Esophagus squamous epithelium (tissue), 5 donors: ENCODE results near the gene GOLGA5. TPM values are rescaled to one million over a fixed set of nuclear protein-coding genes. Genes with fewer than 3 reads are reported as not detected.

ENCODE experiments used
- DNase-seq: peaks from one replicate; lab custom pipeline; 2025; lab: John Stamatoyannopoulos, UW
- H3K27ac ChIP-seq, 4 donors: fragments of 200-600 bp; sonication (generic); one replicate each; pipeline ENCODE4 v1.5.1; 2016 to 2019; ENCODE audit warnings: mild to moderate bottlenecking in 1 of 4
- H3K27me3 ChIP-seq, 4 donors: fragments of 200-600 bp; sonication (generic); 1 replicate in 3 of 4; 2 replicates in 1 of 4; pipeline versions ENCODE4 v1.5.1 to v1.6.0; 2017 to 2021; ENCODE audit warnings: antibody characterized with exemption in 1 of 4
- H3K36me3 ChIP-seq, 3 donors: fragments of 200-600 bp; sonication (generic); one replicate each; pipeline ENCODE4 v1.5.1; 2016 to 2019
- H3K4me1 ChIP-seq, 3 donors: fragments of 200-600 bp; sonication (generic); one replicate each; pipeline ENCODE4 v1.5.1; 2017 to 2019
- H3K4me3 ChIP-seq, 4 donors: fragments of 200-600 bp; sonication (generic); 1 replicate in 3 of 4; 2 replicates in 1 of 4; pipeline ENCODE4 v1.5.1; 2016 to 2019; ENCODE audit warnings: mild to moderate bottlenecking in 2 of 4, moderate library complexity in 1 of 4
- H3K9me3 ChIP-seq, 3 donors: fragments of 200-600 bp; sonication (generic); one replicate each; pipeline ENCODE4 v1.5.1; 2016 to 2019
- POLR2A ChIP-seq, 4 donors: fragments of 450-650 bp; IDR thresholded peaks; one replicate each; pipeline ENCODE4 v1.6.1; 2017; ENCODE audit warnings: antibody characterized with exemption in 4 of 4, mild to moderate bottlenecking in 4 of 4, moderate library complexity in 3 of 4
- WGBS, 2 donors: methylation state at CpG; one replicate each; pipeline ENCODE4 v1.1.5; 2018; 5-methylcytosine and 5-hydroxymethylcytosine counted together
- intact Hi-C: fragments of 100-400 bp; cut with DNase I; formaldehyde crosslinking; loops from one replicate; pipeline ENCODE4 v1.15.0; 2022
- total RNA-seq, 4 donors: library from RNA; depleted of rRNA; stranded (reverse); fragments of >200 nt; gene quantifications; one replicate each; pipeline ENCODE4 v1.1.0, GENCODE V29; 2016
- TF ChIP-seq, protein P1 (sequence below), 6 experiments: fragments of 450-650 bp in 4 of 6; fragments of 200-600 bp in 2 of 6; sonication (generic) in 2 of 6; IDR thresholded peaks; one replicate each; pipeline ENCODE4 v1.5.1; 2016 to 2019; ENCODE audit warnings: antibody characterized with exemption in 6 of 6, mild to moderate bottlenecking in 4 of 6, moderate library complexity in 4 of 6
- donor health status: DM: yes; HTN: yes; CAD: no.

GOLGA5 gene
- total RNA-seq, 4 donors from 2014 or later, result 23.2 to 37.2 (median 31.7) TPM

DNA sequence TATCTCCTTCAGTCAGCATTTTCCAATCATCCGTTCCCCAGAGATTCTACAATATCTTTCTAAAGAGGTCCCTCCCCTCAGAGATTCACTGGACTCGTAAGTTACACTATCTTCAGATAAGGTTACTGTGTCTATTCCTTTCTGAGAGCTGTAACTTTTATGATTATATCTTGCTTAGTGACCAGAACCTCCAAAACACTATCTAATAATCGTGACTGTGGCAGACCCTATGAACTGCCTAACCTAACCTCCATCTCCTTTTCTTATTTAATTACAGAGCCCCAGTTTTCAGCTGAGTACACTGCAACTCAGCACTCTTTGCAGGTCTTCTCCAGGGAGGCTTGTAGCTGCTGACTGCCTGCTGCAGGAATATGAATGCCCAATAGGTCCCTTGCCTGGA is 90.3 kb downstream of the GOLGA5 start:
- H3K27me3 ChIP-seq, result peaks cover 0 to 58% (median 0%) of the 10 kb centered on the region in 4 donors
- 55 to 69% methylated on average over 3 of the region's 3 CpGs for whole genome bisulfite sequencing, 2 donors
- H3K9me3 ChIP-seq, result no peaks in the 10 kb centered on the region
- H3K36me3 ChIP-seq, result no peaks in the 10 kb centered on the region
- H3K4me3 ChIP-seq, result no peak overlapping the region
- TF ChIP-seq POLR2A (IDR thresholded peaks at IDR 0.05), result no peak
- TF ChIP-seq, protein P1, sequence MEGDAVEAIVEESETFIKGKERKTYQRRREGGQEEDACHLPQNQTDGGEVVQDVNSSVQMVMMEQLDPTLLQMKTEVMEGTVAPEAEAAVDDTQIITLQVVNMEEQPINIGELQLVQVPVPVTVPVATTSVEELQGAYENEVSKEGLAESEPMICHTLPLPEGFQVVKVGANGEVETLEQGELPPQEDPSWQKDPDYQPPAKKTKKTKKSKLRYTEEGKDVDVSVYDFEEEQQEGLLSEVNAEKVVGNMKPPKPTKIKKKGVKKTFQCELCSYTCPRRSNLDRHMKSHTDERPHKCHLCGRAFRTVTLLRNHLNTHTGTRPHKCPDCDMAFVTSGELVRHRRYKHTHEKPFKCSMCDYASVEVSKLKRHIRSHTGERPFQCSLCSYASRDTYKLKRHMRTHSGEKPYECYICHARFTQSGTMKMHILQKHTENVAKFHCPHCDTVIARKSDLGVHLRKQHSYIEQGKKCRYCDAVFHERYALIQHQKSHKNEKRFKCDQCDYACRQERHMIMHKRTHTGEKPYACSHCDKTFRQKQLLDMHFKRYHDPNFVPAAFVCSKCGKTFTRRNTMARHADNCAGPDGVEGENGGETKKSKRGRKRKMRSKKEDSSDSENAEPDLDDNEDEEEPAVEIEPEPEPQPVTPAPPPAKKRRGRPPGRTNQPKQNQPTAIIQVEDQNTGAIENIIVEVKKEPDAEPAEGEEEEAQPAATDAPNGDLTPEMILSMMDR (IDR thresholded peaks at IDR 0.05), result no peak
- intact Hi-C loops, result no loop called here
- no peak overlapping the region for H3K27ac ChIP-seq
- H3K4me1 ChIP-seq, result peaks cover 0 to 8% (median 0%) of the 10 kb centered on the region in 3 donors
- no peak for DNase-seq

DNA sequence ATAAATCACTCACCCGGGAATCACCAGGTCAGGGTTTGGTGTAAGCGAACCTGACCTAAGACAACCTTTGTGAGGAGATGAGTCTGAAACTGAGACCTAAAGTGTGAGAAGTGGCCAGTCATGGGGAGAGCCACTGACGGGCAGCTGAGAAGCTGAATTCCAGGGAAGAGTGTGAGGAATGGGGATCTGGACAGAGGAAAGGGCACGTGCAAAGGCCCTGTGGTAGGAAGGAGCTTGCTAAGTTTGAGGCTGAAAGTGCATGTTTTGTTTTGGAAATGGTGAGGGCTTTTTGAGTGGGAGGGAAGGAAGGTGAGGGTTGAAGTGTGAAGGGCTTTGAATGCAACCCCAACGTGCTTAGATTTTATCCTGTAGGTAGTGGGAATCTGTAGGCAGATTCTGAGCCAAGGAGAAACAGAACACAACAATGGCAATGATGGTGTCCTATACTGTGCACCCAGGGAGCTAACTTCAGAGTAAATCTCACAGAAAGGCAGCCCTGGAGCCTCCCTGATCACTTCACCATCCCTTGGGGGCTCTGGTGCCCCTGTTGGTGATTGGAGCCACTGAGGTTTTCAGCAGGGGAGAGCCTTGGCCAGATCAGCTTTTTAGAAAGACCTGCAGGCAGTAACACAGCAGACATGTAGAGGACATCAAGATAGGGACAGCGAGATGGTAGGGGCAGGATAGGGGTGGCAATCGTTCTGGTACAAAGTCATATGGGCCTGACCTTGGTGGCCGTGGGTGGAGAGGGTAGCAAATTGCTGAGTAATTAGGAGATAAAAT is 91.4 kb downstream of the GOLGA5 start:
- no peaks in the 10 kb centered on the region for H3K9me3 ChIP-seq
- peaks cover 0 to 48% (median 0%) of the 10 kb centered on the region in 4 donors for H3K27me3 ChIP-seq
- no peaks in the 10 kb centered on the region for H3K36me3 ChIP-seq
- WGBS, 2 donors, result 62 to 66% methylated on average over 7 to 8 of the region's 8 CpGs
- no peak overlapping the region for H3K4me3 ChIP-seq
- intact Hi-C loops, result no loop called here
- H3K27ac ChIP-seq, result no peak overlapping the region
- TF ChIP-seq POLR2A (IDR thresholded peaks at IDR 0.05), result no peak
- TF ChIP-seq, protein P1 (IDR thresholded peaks at IDR 0.05), result no peak
- H3K4me1 ChIP-seq, result peaks cover 0 to 7% (median 0%) of the 10 kb centered on the region in 3 donors
- no peak for DNase-seq

DNA sequence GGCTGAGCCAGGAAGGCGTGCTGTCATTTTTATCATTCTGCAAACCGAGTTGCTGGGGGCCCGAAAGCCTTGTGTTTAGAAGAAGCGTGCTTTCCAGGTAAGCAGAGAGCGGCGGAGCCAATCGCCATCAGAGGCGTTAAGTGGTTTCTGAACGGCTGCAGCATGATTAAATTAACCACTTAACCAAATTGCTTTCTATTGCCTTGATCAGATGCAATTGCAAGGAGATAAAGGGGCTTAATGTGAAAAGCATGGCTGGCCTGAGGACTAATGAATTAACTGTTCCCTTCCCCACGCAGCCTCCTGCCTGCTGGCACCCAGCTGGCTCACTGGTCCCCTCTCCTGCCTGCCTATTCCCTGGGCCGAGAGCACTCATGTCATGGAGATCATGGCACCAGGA is 92.2 kb downstream of the GOLGA5 start:
- Histone ChIP-seq H3K9me3 (no peaks in the 10 kb centered on the region), H3K4me3 (no peak overlapping the region), H3K27me3 (peaks cover 0 to 39% (median 0%) of the 10 kb centered on the region in 4 donors), H3K36me3 (no peaks in the 10 kb centered on the region), H3K27ac (no peak overlapping the region), H3K4me1 (no peaks in the 10 kb centered on the region)
- 56 to 67% methylated on average over 9 to 11 of the region's 11 CpGs for WGBS, 2 donors
- TF ChIP-seq, protein P1 (IDR thresholded peaks at IDR 0.05), result no peak
- TF ChIP-seq POLR2A (IDR thresholded peaks at IDR 0.05), result no peak
- DNase-seq, result no peak
- intact Hi-C loops, result no loop called here

DNA sequence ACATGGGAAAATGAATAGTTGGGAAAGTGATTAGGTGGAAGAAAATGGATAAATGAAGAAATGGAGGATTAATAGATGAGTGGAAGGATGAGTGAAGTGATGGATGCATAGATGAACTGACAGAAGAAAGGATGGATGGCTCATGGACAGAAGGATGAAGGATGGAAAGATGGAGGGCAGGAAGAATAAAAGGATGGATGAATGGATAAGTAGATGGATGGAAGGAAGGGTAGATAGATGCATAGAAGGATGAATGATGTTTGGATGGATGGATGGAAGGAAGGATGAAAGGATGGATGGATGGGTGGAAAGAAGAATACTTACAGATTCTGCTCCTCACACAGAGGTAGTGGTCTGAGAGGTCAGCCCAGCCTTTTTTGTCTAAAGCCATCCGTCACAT is 93.1 kb downstream of the GOLGA5 start:
- Histone ChIP-seq H3K9me3 (peaks cover 0 to 3% (median 0%) of the 10 kb centered on the region in 3 donors), H3K4me3 (no peak overlapping the region), H3K27me3 (peaks cover 0 to 41% (median 0%) of the 10 kb centered on the region in 4 donors), H3K4me1 (no peaks in the 10 kb centered on the region), H3K27ac (no peak overlapping the region), H3K36me3 (no peaks in the 10 kb centered on the region)
- TF ChIP-seq POLR2A (IDR thresholded peaks at IDR 0.05), result no peak
- TF ChIP-seq, protein P1 (IDR thresholded peaks at IDR 0.05), result no peak
- intact Hi-C loops, result no loop called here
- no peak for DNase-seq
- 95 to 96% methylated on average over 1 of the region's 1 CpG for WGBS, 2 donors

DNA sequence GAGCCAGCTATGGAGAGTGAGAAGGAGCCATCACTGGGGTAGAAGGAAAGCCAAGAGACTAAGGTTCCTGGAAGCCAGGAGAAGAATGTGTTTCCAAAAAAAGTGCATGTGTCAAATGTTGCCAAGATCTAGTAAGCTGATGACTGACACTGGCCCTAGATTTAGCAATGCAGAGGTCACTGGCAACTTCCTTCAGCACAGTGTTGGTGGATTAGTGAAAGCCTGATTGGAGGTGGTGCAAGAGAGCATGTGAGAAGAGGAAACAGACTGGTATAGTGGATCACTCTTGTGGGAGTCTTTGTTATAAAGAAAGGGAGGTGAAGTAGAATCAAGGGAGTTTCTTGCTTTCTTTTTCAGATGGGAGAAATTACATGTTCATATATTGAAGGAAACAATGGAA is 94.8 kb downstream of the GOLGA5 start:
- no peak for DNase-seq
- peaks cover 0 to 38% (median 0%) of the 10 kb centered on the region in 4 donors for H3K27me3 ChIP-seq
- H3K4me1 ChIP-seq, result no peaks in the 10 kb centered on the region
- H3K36me3 ChIP-seq, result no peaks in the 10 kb centered on the region
- H3K27ac ChIP-seq, result no peak overlapping the region
- H3K4me3 ChIP-seq, result no peak overlapping the region
- intact Hi-C loops, result no loop called here
- TF ChIP-seq, protein P1 (IDR thresholded peaks at IDR 0.05), result no peak
- TF ChIP-seq POLR2A (IDR thresholded peaks at IDR 0.05), result no peak
- peaks cover 0 to 20% (median 14%) of the 10 kb centered on the region in 3 donors for H3K9me3 ChIP-seq
